Activated CD4-positive, alpha-beta memory T cell treated with anti-CD3 and anti-CD28 coated beads, Interleukin-2, amount 10 ng/mL, durations not matched to agents 7 days and 5 days (primary cell): ENCODE measurements around the gene LRCH1. TPM values are rescaled to one million over a fixed set of nuclear protein-coding genes. Genes with fewer than 3 reads are reported as not detected.

Experiments used
- CTCF ChIA-PET: fragments of 350-600 bp; sonication (Branson Sonifier 250); formaldehyde crosslinking; loops from one replicate; lab custom pipeline; 2021; ENCODE audit warnings: antibody characterized with exemption, inconsistent platforms; lab: Charles Lee
- POLR2A ChIA-PET: fragments of 350-600 bp; sonication (Branson Sonifier 250); formaldehyde crosslinking; loops from one replicate; lab custom pipeline; 2021; ENCODE audit warnings: antibody characterized with exemption; lab: Charles Lee
- DNase-seq: peaks from one replicate; pipeline ENCODE4 v3.0.0-alpha.2; 2020
- H3K27ac Mint-ChIP-seq: one replicate; pipeline ENCODE4 v1.8.0; 2021; ENCODE audit warnings: mild to moderate bottlenecking, mixed read lengths
- H3K27me3 Mint-ChIP-seq: one replicate; pipeline ENCODE4 v1.8.0; 2021; ENCODE audit warnings: mixed read lengths
- H3K36me3 Mint-ChIP-seq: one replicate; pipeline ENCODE4 v1.8.0; 2021; ENCODE audit warnings: low read depth, mixed read lengths
- H3K4me1 Mint-ChIP-seq: one replicate; pipeline ENCODE4 v1.8.0; 2021; ENCODE audit warnings: mixed read lengths
- H3K4me3 Mint-ChIP-seq: one replicate; pipeline ENCODE4 v1.8.0; 2021; ENCODE audit warnings: mild to moderate bottlenecking, mixed read lengths
- H3K9me3 Mint-ChIP-seq: one replicate; pipeline ENCODE4 v1.8.0; 2021; ENCODE audit warnings: mixed read lengths
- total RNA-seq, 2 experiments: library from RNA; stranded (reverse); gene quantifications; one replicate each; pipeline ENCODE4 v1.2.3, GENCODE V29; 2021

The LRCH1 gene
- total RNA-seq, 2 experiments from 2014 or later, result 17.1 TPM

GRCh38 chr13:46523972-46524752, 28.8 kb upstream of the LRCH1 start:
- Mint-ChIP-seq H3K27ac (no peak overlapping the region), H3K36me3 (no peaks in the 10 kb centered on the region), H3K4me3 (no peak overlapping the region), H3K9me3 (no peaks in the 10 kb centered on the region), H3K27me3 (peaks cover 25% of the 10 kb centered on the region), H3K4me1 (peaks cover 4% of the 10 kb centered on the region)
- DNase-seq, result no peak
- ChIA-PET POLR2A (no interaction called here), CTCF (interaction anchor here (0.7 kb wide), 2 partner anchors 20 to 22 kb away, joined by 3 to 4 read pairs; no protein-coding TSS in a partner anchor)

DNA sequence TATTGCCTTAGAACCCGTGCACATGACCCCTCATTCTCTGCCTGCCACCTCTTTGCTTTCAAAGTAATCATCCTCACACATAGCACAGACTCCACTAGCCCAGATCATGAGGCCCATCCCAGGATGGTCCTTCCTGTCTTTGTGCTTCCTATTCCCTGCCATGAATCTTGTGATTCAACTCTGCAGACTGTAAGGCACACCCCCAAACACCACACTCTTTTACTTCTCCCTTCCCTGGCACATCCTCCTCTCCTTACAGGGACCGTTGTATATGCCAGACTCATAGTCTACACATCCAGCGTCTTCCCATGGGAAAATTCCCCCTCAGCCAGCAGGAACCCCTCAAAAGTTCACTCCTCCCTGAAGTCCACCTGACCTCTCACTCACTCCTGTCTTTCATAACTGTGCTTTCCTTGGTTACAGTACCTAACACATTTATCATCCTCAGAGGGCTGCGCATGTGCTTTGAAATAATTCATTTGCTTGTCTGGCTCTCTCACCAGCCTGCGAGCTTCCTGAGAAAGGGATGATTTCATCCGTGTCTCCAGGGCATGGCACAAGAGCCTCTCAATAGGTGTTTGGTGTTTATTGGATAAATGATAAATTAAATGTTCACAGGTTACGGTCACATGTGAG, 26.8 kb upstream of the LRCH1 start:
- H3K27ac Mint-ChIP-seq, result no peak overlapping the region
- ChIA-PET POLR2A (no interaction called here), CTCF (no interaction called here)
- no peaks in the 10 kb centered on the region for H3K9me3 Mint-ChIP-seq
- no peak for DNase-seq
- peaks cover 12% of the 10 kb centered on the region for H3K4me1 Mint-ChIP-seq
- peaks cover 20% of the 10 kb centered on the region for H3K27me3 Mint-ChIP-seq
- no peaks in the 10 kb centered on the region for H3K36me3 Mint-ChIP-seq
- H3K4me3 Mint-ChIP-seq, result no peak overlapping the region

- H3K4me3 Mint-ChIP-seq, result no peak overlapping the region
- POLR2A ChIA-PET, result no interaction called here
- peaks cover 16% of the 10 kb centered on the region for H3K4me1 Mint-ChIP-seq
- H3K36me3 Mint-ChIP-seq, result no peaks in the 10 kb centered on the region
- H3K27ac Mint-ChIP-seq, result no peak overlapping the region
- peaks cover 20% of the 10 kb centered on the region for H3K27me3 Mint-ChIP-seq
- H3K9me3 Mint-ChIP-seq, result no peaks in the 10 kb centered on the region
- CTCF ChIA-PET, result no interaction called here
- no peak for DNase-seq
Measured at GRCh38 chr13:46526740-46527139, 26.2 kb upstream of the LRCH1 start.

GRCh38 chr13:46527237-46527636, 25.7 kb upstream of the LRCH1 start:
- Mint-ChIP-seq H3K4me1 (peaks cover 18% of the 10 kb centered on the region), H3K27ac (no peak overlapping the region), H3K9me3 (no peaks in the 10 kb centered on the region), H3K4me3 (no peak overlapping the region), H3K36me3 (no peaks in the 10 kb centered on the region), H3K27me3 (peaks cover 18% of the 10 kb centered on the region)
- DNase-seq, result no peak
- POLR2A ChIA-PET, result no interaction called here
- CTCF ChIA-PET, result no interaction called here

DNA sequence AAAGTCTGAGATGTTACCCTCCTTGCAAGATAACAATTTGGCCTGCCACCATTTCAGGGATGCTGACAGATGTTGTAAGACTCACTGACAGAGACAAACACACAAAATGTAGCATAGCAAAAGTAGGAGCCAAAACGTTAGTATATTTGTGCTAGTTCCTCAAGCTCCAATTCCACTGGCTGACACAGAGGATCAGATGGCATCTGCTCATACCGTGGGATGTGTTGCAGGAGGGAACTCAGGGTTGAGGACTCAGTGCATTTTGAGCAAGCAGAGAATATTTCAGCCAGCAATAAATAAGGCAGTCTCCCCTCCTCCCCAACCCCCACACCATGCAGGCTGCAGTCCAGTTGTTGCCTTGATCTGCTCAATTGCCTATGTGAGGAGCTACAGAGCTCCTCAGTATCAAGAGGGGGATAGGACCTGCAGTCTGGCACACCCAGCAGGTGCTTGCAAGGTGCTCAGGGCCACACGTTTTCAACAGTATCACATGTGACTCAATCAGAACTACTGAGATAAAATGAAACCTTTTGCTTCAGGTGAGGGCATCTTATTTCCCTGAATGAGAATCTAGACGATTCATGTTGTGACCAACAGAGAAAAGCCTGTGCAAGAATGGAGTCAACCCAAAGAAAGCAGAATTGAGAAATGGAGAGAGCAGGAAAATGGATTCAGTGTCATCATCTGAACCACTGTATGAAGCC, 23.6 kb upstream of the LRCH1 start:
- no peak for DNase-seq

DNA sequence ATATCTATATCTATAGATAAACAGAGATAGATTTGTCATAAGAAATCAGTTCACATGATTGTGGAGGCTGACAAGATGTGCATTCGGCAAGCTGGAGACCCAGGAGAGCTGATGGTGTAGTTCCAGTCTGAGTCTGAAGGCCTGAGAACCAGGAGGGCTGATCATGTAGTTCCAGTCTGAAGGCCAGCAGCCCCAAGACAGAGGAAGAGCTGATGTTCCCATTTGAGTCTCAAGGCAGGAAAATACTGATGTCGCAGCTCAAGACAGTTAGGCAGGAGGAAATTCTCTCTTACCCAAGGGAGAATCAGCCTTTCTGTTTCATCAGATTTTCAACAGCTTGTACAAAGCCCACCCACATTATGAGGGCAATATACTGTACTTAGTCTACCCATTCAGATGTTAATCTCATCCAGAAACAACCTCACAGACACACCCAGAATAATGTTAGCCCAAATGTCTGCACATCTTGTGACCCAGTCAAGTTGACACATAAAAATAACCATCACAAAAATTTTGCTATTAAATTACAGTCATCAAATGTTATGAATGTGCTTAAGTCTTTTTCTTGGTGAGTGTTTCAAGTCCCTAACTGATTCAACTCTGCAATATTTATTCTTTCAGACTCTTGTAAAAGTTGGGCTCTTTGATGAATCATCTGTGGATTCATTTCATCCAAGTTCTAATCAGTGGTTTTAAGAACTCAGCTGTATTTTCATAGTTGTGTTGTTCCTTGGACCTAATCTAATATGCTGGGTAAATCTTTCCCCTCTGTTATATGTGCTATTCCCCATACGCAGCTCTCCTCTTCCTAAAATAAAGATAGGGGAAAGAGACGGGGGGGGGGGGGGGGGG, 22.7 kb upstream of the LRCH1 start:
- Mint-ChIP-seq H3K36me3 (no peaks in the 10 kb centered on the region), H3K27ac (no peak overlapping the region), H3K27me3 (peaks cover 8% of the 10 kb centered on the region), H3K4me3 (no peak overlapping the region), H3K9me3 (no peaks in the 10 kb centered on the region), H3K4me1 (peaks cover 18% of the 10 kb centered on the region)
- POLR2A ChIA-PET, result no interaction called here
- DNase-seq, result no peak
- CTCF ChIA-PET, result interaction anchor here (4.3 kb wide), 1 partner anchor 21 kb away, joined by 16 read pairs; no protein-coding TSS in a partner anchor

More for the DNA sequence above, 23.6 kb upstream of the LRCH1 start:
- Mint-ChIP-seq H3K27me3 (peaks cover 13% of the 10 kb centered on the region), H3K9me3 (no peaks in the 10 kb centered on the region), H3K27ac (no peak overlapping the region), H3K4me1 (peaks cover 18% of the 10 kb centered on the region), H3K36me3 (no peaks in the 10 kb centered on the region), H3K4me3 (no peak overlapping the region)
- CTCF ChIA-PET, result interaction anchor here (4.3 kb wide), 1 partner anchor 22 kb away, joined by 16 read pairs; no protein-coding TSS in a partner anchor
- POLR2A ChIA-PET, result no interaction called here

- POLR2A ChIA-PET, result no interaction called here
- peaks cover 2% of the 10 kb centered on the region for H3K27me3 Mint-ChIP-seq
Measured at GRCh38 chr13:46531953-46532352, 21.0 kb upstream of the LRCH1 start.

DNA sequence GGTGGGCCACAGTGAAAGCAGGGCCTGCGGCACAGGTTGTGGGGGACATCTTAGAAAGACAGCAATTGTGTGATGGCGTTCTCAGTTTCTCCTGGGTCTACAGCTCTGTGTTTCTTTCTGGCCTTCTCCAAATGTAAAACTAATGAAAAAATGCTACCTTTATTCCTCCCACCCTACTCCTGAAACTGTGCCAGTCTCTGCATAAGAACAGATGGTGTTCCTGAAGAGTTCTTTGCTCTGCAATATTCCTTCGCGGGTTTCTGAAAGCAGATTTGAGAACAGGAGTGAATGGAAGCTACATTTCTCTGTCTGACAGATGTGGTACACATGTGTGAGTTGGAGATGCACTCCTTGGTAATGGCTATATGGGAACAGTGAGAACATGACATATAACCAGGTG, 18.0 kb upstream of the LRCH1 start:
- Mint-ChIP-seq H3K27ac (no peak overlapping the region), H3K4me3 (no peak overlapping the region), H3K9me3 (no peaks in the 10 kb centered on the region), H3K36me3 (no peaks in the 10 kb centered on the region), H3K27me3 (no peaks in the 10 kb centered on the region), H3K4me1 (peaks cover 9% of the 10 kb centered on the region)
- CTCF ChIA-PET, result no interaction called here
- no peak for DNase-seq
- POLR2A ChIA-PET, result no interaction called here

More at GRCh38 chr13:46531953-46532352, 21.0 kb upstream of the LRCH1 start:
- CTCF ChIA-PET, result interaction anchor here (4.3 kb wide), 1 partner anchor 20 kb away, joined by 16 read pairs; no protein-coding TSS in a partner anchor
- Mint-ChIP-seq H3K4me3 (no peak overlapping the region), H3K27ac (no peak overlapping the region), H3K9me3 (no peaks in the 10 kb centered on the region), H3K4me1 (peaks cover 15% of the 10 kb centered on the region), H3K36me3 (no peaks in the 10 kb centered on the region)
- DNase-seq, result no peak

GRCh38 chr13:46535825-46536224, 17.1 kb upstream of the LRCH1 start:
- ChIA-PET CTCF (no interaction called here), POLR2A (no interaction called here)
- no peak overlapping the region for H3K4me3 Mint-ChIP-seq
- H3K9me3 Mint-ChIP-seq, result no peaks in the 10 kb centered on the region
- H3K27ac Mint-ChIP-seq, result no peak overlapping the region
- H3K27me3 Mint-ChIP-seq, result peaks cover 2% of the 10 kb centered on the region
- DNase-seq, result no peak
- H3K36me3 Mint-ChIP-seq, result no peaks in the 10 kb centered on the region
- peaks cover 6% of the 10 kb centered on the region for H3K4me1 Mint-ChIP-seq

DNA sequence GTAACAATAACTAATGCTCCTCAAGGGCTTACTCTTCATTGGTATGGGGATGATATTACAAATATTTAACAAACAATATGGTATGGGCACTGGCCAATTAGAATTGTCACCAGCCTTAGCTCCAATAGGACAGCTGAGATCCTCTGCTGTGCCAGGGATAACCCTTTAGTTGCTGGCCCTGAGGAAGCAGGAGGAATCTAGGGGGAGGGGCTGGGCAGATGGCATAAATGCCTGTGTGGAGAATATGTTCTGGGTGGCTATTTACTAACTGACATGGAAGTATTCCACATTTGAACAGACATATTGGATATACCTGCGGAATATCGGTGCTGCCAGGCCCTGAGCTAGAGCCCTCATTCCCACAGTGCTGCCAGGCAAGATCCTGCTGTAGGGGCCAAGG, 16.6 kb upstream of the LRCH1 start:
- no peak overlapping the region for H3K27ac Mint-ChIP-seq
- CTCF ChIA-PET, result no interaction called here

DNA sequence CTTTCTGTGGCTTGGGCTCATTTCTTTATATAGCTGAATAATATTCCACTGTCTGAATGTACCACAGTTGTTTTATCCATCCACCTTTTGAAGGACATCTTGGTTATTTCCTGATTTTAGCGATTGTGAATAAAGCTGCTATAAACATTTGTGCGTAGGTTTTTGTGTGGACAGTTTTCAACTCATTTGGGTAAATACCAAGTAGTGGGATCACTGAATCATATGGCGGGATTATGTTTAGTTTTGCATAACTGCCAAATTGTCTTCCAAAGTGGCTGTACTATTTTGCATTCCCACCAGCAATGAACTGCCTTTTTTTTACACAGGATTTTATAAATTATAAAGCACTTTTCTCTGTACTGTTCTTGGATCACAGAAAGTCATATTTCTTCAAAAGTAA, 13.7 kb upstream of the LRCH1 start:
- ChIA-PET CTCF (interaction anchor here (4.5 kb wide), 1 partner anchor 12 kb away, joined by 17 read pairs; no protein-coding TSS in a partner anchor), POLR2A (no interaction called here)
- Mint-ChIP-seq H3K27me3 (peaks cover 2% of the 10 kb centered on the region), H3K27ac (no peak overlapping the region), H3K4me1 (no peaks in the 10 kb centered on the region), H3K9me3 (no peaks in the 10 kb centered on the region), H3K4me3 (no peak overlapping the region), H3K36me3 (no peaks in the 10 kb centered on the region)
- no peak for DNase-seq

More for the DNA sequence above, 16.6 kb upstream of the LRCH1 start:
- Mint-ChIP-seq H3K4me1 (peaks cover 6% of the 10 kb centered on the region), H3K36me3 (no peaks in the 10 kb centered on the region), H3K4me3 (no peak overlapping the region), H3K27me3 (peaks cover 2% of the 10 kb centered on the region), H3K9me3 (no peaks in the 10 kb centered on the region)
- POLR2A ChIA-PET, result no interaction called here
- DNase-seq, result no peak

- H3K27ac Mint-ChIP-seq, result no peak overlapping the region
- no peaks in the 10 kb centered on the region for H3K36me3 Mint-ChIP-seq
- no peak overlapping the region for H3K4me3 Mint-ChIP-seq
- DNase-seq, result no peak
- no peaks in the 10 kb centered on the region for H3K9me3 Mint-ChIP-seq
- POLR2A ChIA-PET, result no interaction called here
- CTCF ChIA-PET, result interaction anchor here (4.5 kb wide), 1 partner anchor 11 kb away, joined by 17 read pairs; no protein-coding TSS in a partner anchor
- peaks cover 4% of the 10 kb centered on the region for H3K27me3 Mint-ChIP-seq
- no peaks in the 10 kb centered on the region for H3K4me1 Mint-ChIP-seq
Measured at GRCh38 chr13:46541210-46541609, 11.8 kb upstream of the LRCH1 start.
